Endothelial cell (in vitro differentiated cells): ENCODE measurements around the gene MTF2. TPM values are rescaled to one million over a fixed set of nuclear protein-coding genes. Genes with fewer than 3 reads are reported as not detected.
"Not testable (repeated sequence)": the region's sequence is repeated elsewhere in the genome, so short reads cannot be mapped to it uniquely, and the experiment has no call there.

ENCODE experiments used
- DNase-seq: peaks from one replicate; pipeline ENCODE4 v3.0.0; 2021; ENCODE audit warnings: low spot score
- H3K27ac Mint-ChIP-seq: one replicate; pipeline ENCODE4 v1.8.0; 2021; ENCODE audit warnings: mixed read lengths, inconsistent platforms; ENCODE audit not compliant: unreplicated experiment
- H3K27me3 Mint-ChIP-seq: one replicate; pipeline ENCODE4 v1.8.0; 2021; ENCODE audit warnings: mild to moderate bottlenecking, moderate library complexity, mixed read lengths, inconsistent platforms; ENCODE audit not compliant: unreplicated experiment
- H3K36me3 Mint-ChIP-seq: one replicate; pipeline ENCODE4 v1.8.0; 2021; ENCODE audit warnings: mild to moderate bottlenecking, low read depth, mixed read lengths, inconsistent platforms; ENCODE audit not compliant: unreplicated experiment
- H3K4me1 Mint-ChIP-seq: one replicate; pipeline ENCODE4 v1.8.0; 2021; ENCODE audit warnings: mild to moderate bottlenecking, mixed read lengths, inconsistent platforms; ENCODE audit not compliant: unreplicated experiment
- H3K4me3 Mint-ChIP-seq: one replicate; pipeline ENCODE4 v1.8.0; 2021; ENCODE audit warnings: mild to moderate bottlenecking, mixed read lengths, inconsistent platforms; ENCODE audit not compliant: unreplicated experiment
- H3K9me3 Mint-ChIP-seq: one replicate; pipeline ENCODE4 v1.8.0; 2021; ENCODE audit warnings: mixed read lengths, inconsistent platforms; ENCODE audit not compliant: unreplicated experiment
- total RNA-seq: library from RNA; stranded (reverse); fragmentation: NEBNext Ultra II Directional; extraction: Animal tissue kit (Norgen Biotek cat#: 25700); gene quantifications from one replicate; pipeline ENCODE4 v1.2.1, GENCODE V29; 2021; ENCODE audit not compliant: unreplicated experiment
- TF ChIP-seq, protein P1 (sequence below): fragments of 200-600 bp; sonication (generic); IDR thresholded peaks from one replicate; pipeline ENCODE4 v1.5.0; 2021; ENCODE audit warnings: antibody characterized with exemption; ENCODE audit not compliant: unreplicated experiment

The MTF2 gene
- total RNA-seq, 1 donor from 2014 or later = 73.5 TPM

DNA sequence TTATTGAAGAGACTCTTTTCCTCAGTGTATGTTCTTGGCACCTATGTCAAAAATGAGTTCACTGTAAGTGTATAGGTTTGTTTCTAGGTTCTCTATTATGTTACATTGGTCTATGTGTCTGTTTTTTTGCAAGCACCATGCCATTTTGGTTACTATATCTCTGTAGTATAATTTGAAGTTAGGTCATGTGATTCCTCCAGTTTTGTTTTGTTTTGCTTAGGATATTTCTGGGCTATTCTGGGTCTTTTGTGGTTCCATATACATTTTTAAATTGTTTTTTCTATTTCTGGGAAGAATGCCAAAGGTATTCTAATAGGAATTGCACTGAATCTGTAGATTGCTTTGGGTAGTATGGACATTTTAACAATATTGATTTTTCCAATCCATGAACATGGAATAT, 87.9 kb downstream of the MTF2 start:
- H3K4me1 Mint-ChIP-seq = peaks cover 9% of the 10 kb centered on the region
- no peaks in the 10 kb centered on the region for H3K27me3 Mint-ChIP-seq
- H3K36me3 Mint-ChIP-seq = peaks cover 24% of the 10 kb centered on the region
- H3K27ac Mint-ChIP-seq = no peak overlapping the region
- H3K4me3 Mint-ChIP-seq = no peak overlapping the region
- DNase-seq = no peak
- TF ChIP-seq, protein P1, sequence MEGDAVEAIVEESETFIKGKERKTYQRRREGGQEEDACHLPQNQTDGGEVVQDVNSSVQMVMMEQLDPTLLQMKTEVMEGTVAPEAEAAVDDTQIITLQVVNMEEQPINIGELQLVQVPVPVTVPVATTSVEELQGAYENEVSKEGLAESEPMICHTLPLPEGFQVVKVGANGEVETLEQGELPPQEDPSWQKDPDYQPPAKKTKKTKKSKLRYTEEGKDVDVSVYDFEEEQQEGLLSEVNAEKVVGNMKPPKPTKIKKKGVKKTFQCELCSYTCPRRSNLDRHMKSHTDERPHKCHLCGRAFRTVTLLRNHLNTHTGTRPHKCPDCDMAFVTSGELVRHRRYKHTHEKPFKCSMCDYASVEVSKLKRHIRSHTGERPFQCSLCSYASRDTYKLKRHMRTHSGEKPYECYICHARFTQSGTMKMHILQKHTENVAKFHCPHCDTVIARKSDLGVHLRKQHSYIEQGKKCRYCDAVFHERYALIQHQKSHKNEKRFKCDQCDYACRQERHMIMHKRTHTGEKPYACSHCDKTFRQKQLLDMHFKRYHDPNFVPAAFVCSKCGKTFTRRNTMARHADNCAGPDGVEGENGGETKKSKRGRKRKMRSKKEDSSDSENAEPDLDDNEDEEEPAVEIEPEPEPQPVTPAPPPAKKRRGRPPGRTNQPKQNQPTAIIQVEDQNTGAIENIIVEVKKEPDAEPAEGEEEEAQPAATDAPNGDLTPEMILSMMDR = no peak
- peaks cover 4% of the 10 kb centered on the region for H3K9me3 Mint-ChIP-seq

DNA sequence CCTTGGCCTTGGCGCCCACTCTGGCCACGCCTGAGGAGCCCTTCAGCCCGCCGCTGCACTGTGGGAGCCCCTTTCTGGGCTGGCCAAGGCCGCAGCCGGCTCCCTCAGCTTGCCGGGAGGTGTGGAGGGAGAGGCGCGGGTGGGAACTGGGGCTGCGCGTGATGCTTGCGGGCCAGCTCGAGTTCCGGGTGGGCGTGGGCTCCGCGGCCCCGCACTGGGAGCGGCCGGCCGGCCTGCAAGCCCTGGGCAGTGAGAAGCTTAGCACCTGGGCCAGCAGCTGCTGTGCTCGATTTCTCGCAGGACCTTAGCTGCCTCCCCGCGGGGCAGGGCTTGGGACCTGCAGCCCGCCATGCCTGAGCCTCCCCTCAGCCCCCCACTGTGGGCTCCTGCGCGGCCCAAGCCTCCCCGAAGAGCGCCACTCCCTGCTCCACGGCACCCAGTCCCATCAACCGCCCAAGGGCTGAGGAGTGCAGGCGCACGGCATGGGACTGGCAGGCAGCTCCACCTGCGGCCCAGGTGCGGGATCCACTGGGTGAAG, 91.1 kb downstream of the MTF2 start:
- H3K27me3 Mint-ChIP-seq, H3K4me1 Mint-ChIP-seq, DNase-seq, H3K27ac Mint-ChIP-seq, H3K4me3 Mint-ChIP-seq, H3K9me3 Mint-ChIP-seq: not testable (repeated sequence)
- peaks cover 28% of the 10 kb centered on the region for H3K36me3 Mint-ChIP-seq

DNA sequence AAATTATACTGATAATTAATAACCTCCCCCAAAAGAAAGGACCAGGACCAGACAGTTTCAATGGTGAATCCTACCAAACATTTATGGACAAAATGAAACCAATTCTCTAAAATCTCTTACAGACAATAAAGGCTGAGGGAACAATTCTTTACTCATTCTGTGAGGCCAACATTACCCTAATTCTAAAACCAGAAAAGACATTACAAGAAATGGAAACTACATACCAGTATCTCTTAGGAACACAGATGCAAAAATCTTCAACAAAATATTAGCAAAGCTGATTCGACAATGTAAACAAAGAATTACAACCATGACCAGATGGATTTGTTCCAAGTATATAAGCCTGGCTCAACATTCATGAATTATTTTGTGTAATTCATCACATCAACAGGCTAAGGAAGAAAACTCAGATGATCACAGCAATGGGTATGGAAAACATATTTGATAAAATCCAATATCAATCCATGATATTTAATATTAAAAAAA, 92.5 kb downstream of the MTF2 start:
- Mint-ChIP-seq H3K36me3 (peaks cover 26% of the 10 kb centered on the region), H3K4me3 (no peak overlapping the region), H3K9me3 (peaks cover 4% of the 10 kb centered on the region), H3K27ac (no peak overlapping the region), H3K4me1 (peaks cover 5% of the 10 kb centered on the region), H3K27me3 (peaks cover 1% of the 10 kb centered on the region)
- no peak for DNase-seq
- TF ChIP-seq, protein P1 = no peak

DNA sequence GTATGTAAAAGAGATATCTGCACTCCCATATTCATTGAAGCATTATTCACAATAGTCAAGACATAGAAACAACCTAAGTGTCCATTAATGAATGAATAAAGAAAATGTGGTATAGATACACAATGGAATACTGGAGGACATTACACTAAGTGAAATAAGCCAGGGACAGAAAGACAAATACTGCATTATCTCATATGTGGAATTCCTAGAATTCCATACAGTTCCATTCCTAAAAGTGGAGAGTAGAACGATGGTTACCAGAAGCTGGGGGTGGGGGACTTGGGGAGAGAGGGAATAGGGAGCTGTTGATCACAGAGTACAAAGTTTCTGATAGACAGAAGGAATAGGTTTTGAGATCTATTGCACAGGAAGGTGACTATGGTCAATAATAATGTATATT, 93.7 kb downstream of the MTF2 start:
- Mint-ChIP-seq H3K4me3 (no peak overlapping the region), H3K4me1 (peaks cover 5% of the 10 kb centered on the region), H3K27ac (no peak overlapping the region), H3K9me3 (peaks cover 4% of the 10 kb centered on the region), H3K36me3 (peaks cover 19% of the 10 kb centered on the region), H3K27me3 (peaks cover 1% of the 10 kb centered on the region)
- DNase-seq = no peak
- TF ChIP-seq, protein P1 = no peak

DNA sequence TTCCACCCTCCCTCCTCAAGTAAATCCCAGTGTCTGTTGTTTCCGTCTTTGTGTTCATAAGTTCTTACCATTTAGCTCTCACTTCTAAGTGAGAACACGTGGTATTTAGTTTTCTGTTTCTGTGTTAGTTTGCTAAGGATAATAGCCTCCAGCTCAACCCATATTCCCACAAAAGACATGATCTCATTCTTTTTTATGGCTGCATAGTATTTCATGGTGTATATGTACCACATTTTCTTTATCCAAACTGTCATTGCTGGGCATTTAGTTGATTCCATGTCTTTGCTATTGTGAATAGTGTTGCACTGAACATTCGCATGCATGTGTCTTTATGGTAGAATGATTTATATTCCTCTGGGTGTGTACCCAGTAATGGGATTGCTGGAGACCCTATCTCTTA, 95.6 kb downstream of the MTF2 start:
- not testable (repeated sequence) for H3K27me3 Mint-ChIP-seq, DNase-seq, H3K9me3 Mint-ChIP-seq, H3K27ac Mint-ChIP-seq, H3K4me3 Mint-ChIP-seq
- Mint-ChIP-seq H3K4me1 (peaks cover 21% of the 10 kb centered on the region), H3K36me3 (peaks cover 11% of the 10 kb centered on the region)

DNA sequence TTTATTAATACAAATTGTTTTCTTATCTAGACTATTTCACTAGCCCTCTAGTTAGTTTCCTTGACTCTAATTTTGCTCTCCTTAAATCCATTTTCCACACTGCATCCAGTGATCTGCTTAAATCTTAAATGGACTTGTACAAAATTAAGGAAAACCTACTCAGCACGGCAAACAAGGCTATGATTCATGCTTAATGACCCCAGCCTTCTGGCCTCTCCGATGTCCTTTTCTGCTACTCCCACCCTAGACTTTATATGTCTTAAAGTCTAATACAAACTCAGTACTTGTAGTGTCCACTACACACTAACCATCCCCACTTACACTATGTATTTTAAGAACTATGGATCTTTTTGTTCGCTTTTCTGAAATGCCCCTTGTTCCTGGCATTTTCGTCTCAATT, 98.9 kb downstream of the MTF2 start:
- no peaks in the 10 kb centered on the region for H3K9me3 Mint-ChIP-seq
- peaks cover 11% of the 10 kb centered on the region for H3K27me3 Mint-ChIP-seq
- peaks cover 23% of the 10 kb centered on the region for H3K4me1 Mint-ChIP-seq
- peaks cover 12% of the 10 kb centered on the region for H3K36me3 Mint-ChIP-seq
- TF ChIP-seq, protein P1 = no peak
- DNase-seq = no peak
- H3K4me3 Mint-ChIP-seq = peak overlapping the region; percentile 97
- H3K27ac Mint-ChIP-seq = peak overlapping the region; percentile 34
